HG02571 (cell line): ENCODE results near the gene MIP.
"Not testable (repeated sequence)": the region's sequence is repeated elsewhere in the genome, so short reads cannot be mapped to it uniquely, and the experiment has no call there.

Experiments used
- ATAC-seq: cut with Tn5 transposase; IDR thresholded peaks from one replicate; pipeline ENCODE4 v1.9.1; 2021; ENCODE audit warnings: mild to moderate bottlenecking, moderate library complexity; ENCODE audit not compliant: unreplicated experiment

The MIP gene

GRCh38 chr12:56411781-56412639, 42.4 kb downstream of the MIP start:
- ATAC-seq, result no peak

GRCh38 chr12:56410768-56411167, 43.7 kb downstream of the MIP start:
- ATAC-seq, result no peak

- ATAC-seq, result no peak
These were observed 45.5 kb downstream of the MIP start for GRCh38 chr12:56408799-56409417.

- not testable (repeated sequence) for ATAC-seq
These were observed 50.2 kb downstream of the MIP start for GRCh38 chr12:56404227-56404626.

- not testable (repeated sequence) for ATAC-seq
These were observed 52.8 kb downstream of the MIP start for GRCh38 chr12:56401612-56402011.

- ATAC-seq, result not testable (repeated sequence)
These were observed 53.3 kb downstream of the MIP start for GRCh38 chr12:56401125-56401524.
